NCI-H187 (cell line): ENCODE results near the gene PCBP3.
A peak's percentile ranks its signal among the peaks of the same experiment; 100 is the strongest.
"Not testable (repeated sequence)": the region's sequence is repeated elsewhere in the genome, so short reads cannot be mapped to it uniquely, and the experiment has no call there.

ENCODE experiments used
- DNase-seq, 2 experiments: peaks; one replicate each; lab custom pipeline; 2025; lab: John Stamatoyannopoulos, UW

Gene PCBP3

DNA sequence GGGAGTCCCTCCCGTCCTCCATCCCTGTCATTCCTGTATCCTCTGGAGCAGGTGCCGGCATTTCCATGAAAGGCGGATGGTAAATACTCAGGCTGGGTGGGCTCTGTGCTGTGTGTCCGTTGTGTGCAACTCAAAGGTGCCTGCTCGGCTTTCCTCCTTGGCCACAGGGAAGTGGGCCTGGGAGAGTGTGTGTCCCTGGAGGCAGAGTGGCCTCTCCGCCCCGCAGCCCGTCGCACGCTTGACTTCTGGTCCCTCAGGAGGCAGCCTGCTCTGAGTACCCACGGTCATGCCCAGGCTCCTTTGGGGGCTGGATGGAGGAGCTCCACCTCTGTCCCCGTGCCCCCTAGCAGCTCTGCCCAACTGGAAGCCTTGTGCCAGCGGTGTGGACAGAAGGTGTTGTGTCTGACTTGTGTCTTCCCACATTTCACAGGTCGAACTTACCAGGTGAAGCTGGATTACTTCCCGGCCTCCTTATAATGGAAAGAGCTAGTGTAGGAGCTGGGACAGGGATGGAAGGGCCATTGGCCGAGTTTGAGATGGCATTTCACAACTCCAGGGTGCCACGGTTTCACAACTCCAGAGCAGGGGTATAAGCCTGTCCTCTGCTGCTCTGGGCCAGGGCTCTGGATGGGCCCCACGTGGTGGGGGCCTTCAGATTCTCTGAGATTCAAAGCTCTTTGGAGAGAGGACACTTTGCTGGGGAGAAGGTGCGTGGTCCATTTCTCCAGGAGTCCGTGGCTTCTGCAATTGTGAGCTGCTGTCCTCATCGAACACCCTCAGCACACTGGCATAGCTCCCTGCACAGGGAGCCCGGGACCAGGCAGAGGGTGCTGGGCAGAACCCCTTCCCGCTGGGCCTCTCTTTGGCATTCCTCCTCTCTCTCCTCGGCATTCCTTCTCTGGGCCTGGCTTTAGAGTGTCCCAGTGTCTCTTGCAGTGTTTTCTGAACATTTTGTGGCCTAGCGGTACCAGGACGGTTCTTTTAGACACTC is 185.3 kb downstream of the PCBP3 start:
- DNase-seq: no peak

DNA sequence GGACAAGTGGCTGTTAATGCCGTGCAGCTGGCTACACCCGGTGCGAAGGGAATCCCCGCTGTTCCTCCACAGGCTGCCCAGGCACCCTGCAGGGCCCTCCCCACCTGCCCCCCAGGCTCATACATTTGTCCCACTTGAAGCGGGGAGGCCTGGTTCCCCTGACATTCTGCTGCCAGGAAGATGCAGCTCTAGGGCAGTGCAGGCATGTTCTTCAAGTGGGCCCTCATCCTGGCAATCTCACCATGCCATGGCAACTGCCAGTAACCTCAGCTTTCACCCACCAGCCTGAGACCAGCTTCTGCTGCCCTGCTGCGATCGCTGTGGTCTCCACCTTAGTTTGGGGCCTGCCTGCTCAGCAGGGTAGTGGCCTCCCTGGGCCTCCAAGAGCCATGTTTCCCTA is 186.1 kb downstream of the PCBP3 start:
- no peak for DNase-seq

DNA sequence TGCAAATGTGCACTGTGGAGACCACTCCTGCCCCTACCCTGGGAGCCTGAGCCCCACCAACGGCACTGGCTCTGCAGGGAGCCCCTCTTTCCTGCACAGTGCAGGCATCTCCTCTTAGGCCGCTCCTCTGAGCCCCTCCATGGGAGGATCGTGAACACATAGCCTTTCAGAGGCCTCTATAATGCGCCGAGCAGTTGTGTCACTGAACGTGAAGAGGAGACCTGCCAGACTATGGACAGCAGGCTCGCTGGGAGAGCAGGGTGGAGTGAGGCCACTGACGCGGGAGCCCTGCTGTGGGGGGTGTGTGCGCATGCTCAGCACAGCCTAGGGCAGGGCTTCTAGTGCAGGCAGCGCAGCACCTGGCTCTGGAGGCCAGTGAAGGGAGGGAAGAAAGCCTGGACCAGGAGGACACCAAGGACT is 186.7 kb downstream of the PCBP3 start:
- DNase-seq: peak in 1 of 2 experiments; percentile 19

DNA sequence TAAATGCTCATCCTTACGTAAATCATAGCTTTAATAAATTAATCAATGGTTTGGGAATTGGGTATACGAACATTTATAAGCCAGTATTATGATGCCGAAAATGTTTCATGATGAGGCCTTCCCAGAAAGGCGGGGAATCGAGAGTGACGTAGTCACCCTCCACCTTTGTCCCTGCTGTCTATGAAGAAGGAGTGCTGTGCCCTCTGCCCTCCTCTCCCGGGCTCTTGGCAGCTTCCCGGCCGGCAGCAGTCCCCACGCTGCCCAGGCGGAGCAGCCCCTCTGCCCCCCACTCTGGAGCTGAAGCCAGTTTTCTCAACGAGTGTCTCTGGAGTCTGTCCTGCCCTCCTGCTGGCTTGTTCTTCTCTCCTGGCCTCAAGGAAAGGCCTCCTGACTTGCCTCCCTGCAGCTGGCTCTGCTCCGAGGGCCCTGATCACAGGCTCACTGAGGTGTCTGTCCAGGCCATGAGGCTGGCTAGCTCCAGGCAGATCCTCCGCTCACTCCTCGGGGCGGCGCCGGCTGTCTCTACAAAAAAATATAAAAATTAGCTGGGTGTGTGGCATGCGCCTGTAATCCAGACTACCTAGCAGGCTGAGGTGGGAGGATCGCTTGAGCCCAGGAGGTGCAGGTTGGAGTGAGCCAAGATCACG is 187.3 kb downstream of the PCBP3 start:
- DNase-seq: no peak

DNA sequence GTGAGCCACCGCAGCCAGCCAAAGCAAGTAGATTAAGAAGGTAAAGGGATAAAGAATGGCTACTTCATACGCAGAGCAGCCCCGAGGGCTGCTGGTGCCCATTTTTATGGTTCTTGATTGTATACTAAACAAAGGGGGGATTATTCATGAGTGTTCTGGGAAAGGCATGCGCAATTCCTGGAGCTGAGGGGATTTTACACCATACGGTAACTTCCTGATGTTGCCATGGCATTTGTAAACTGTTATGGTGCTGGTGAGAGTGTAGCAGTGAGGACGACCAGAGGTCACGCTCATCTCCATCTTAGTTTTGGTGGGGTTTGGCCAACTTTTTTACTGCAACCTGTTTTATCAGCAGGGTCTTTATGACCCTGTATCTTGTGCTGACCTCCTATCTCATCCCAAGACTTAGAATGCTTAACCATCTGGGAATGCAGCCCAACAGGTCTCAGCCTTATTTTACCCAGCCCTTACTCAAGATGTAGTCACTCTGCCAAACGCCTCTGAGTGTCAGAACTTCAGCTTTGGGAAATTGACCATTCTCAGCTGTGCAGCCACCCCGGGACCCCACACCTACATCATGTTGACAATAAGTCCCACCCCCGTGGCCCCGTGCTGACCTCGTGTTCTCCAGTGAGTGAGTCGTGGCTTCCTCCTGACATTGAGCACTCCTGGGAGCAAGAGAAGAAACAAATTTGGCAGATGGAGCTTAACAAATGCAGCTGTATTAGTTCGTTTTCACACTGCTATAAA is 188.6 kb downstream of the PCBP3 start:
- DNase-seq: no peak

DNA sequence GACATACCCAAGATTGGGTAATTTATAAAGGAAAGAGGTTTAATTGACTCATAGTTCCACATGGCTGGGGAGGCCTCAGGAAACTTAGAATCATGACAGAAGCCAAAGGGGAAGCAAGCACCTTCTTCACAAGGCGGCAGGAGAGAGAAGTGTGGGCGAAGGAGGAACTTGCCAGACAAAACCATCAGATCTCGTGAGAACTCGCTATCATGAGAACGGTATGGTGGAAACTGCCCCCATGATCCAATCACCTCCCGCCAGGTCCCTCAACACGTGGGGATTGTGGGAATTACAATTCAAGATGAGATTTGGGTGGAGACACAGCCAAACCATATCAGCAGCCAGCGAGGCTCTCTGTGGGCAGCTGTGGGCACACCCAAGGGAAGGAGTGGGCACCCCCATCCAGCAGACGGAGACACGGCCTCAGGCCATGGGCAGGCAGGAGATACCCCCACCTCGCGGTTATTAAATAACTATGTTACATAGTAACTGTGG is 189.3 kb downstream of the PCBP3 start:
- DNase-seq: not testable (repeated sequence)

DNA sequence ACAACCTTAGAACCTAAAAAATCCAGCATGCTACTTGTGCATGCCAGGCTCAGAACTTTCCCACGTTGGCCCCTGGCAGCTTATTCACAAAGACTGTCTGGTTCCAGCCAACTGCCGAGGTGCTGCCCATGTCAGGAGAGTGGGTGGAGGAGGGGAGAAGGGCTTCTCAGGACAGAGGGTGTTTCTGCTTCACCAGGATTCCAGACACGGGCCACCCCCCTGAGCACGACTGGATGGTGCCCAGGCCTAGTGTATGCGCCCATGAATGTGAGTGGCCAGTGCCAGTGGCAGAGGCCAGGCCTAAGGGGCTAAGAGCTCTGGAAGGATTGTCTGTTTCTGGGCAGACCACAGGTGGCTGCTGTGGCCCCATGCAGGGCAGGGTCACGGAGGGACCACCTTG is 189.9 kb downstream of the PCBP3 start:
- no peak for DNase-seq

DNA sequence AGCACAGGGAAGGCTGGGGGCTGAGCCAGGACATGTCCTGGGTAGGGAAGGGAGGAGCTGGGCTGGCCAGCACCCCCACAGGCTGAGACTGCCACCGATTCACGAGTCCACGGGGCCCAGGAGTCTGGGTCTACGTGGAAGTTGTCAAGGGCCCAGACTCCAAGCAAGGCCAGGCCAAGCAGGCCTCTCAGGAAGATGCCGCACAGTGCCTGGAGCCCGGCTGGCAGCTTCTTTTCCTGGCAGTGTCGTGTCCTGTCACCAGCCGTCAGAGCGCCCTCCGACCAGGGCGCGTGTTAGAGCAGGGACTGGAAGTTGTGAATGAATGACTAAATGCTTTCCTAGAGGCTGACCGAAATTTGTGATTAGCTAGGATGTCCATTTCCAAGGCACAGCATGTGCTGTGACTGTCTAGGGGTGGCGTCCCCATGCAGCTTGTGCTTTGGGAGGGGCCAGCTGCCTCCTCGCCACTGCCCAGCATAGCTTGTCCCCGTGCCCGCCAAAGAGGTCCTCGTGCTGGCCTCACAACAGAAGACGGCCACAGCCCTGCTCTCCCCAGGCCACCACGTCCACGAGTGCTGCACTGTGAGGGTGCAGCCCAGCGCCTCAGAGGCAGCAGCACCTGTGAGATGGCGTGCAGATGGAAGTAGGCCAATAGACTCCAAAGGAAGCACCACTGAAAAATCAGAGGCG is 190.6 kb downstream of the PCBP3 start:
- no peak for DNase-seq

DNA sequence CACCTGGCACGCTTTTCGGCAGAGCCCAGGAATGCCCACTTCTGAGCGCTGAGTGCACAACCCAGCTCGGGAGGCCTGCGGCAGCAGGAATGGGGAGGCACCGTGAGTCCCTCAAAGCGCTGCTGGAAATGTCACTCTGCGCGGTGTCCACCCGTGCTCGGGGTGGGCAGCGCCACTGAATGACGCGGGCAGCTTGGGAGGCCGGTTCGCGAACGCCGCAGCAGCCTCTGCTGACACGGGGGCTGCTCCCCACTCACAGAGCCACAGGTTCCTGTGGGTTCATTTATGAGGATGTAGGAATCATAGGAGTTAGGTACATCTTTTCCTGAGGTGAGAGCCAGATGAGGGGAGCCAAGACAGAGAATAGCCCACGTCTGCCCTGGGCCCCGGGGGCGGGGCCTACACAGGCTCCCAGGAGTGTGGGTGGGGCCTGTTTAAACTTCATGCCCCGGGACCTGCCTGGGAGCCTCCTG is 191.3 kb downstream of the PCBP3 start:
- no peak for DNase-seq

DNA sequence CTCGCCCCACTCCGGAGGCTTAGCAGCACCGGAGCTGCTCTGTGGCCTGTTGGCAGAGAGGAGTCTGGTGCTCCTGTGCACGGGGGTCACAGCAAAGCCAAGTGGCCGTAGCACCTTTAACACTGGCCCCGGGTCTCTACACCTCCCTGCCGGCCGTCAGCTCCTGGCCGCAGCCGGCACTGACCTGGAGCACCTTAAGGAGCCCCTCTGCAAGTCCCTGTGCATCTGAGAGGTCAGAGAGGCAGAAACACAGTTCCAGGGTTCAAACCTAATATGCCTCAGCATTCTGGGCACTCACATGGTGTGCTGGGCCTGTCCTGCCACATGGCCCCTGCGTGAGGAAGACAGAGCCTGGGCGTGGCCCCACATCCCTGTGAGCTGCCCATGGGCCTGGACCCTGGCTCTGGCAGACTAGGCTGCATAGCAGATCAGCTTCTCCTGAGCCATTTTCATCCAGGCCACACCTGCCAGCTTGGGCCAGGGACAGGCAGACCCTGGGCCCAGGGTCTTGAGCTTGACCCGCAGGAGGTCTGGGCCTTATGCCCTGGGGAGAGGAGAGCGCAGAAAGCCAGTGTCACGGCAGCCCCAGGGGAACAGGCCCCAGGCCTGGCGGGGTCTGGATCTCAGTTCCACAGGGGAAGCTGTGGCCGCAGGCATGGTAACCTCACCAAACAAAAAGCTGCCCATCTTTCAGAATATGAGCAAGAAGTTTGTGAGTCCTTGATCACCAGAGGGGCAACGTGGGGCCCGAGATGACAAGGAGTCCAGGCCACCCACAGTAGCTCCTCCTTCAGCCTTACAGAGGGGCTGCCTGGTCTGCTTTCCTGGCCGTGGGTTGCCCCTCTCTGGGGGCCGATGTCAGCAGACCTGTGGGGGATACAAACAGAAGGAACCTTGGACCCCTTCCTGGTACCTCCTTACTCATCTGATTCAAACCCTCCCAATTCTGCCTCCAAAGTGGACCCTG is 192.1 kb downstream of the PCBP3 start:
- DNase-seq: no peak

DNA sequence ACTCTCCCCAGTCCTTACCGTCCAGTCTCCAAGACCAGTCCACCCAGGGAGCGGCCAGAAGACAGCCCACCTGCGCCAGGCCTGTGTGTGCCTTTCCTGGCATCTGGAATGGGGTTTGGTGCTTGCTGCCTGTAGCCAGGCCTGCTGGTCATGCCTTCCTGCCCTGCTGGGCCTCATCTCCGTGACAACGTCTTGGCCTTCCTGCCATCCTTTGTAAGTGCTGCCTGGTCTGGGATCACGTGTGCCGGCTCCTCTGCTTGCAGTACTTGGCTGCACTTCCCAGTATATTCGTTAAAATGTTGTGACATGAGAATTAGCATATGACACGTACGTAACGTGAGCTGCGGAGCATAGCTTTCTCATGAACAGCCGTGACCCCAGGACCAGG is 192.7 kb downstream of the PCBP3 start:
- no peak for DNase-seq

DNA sequence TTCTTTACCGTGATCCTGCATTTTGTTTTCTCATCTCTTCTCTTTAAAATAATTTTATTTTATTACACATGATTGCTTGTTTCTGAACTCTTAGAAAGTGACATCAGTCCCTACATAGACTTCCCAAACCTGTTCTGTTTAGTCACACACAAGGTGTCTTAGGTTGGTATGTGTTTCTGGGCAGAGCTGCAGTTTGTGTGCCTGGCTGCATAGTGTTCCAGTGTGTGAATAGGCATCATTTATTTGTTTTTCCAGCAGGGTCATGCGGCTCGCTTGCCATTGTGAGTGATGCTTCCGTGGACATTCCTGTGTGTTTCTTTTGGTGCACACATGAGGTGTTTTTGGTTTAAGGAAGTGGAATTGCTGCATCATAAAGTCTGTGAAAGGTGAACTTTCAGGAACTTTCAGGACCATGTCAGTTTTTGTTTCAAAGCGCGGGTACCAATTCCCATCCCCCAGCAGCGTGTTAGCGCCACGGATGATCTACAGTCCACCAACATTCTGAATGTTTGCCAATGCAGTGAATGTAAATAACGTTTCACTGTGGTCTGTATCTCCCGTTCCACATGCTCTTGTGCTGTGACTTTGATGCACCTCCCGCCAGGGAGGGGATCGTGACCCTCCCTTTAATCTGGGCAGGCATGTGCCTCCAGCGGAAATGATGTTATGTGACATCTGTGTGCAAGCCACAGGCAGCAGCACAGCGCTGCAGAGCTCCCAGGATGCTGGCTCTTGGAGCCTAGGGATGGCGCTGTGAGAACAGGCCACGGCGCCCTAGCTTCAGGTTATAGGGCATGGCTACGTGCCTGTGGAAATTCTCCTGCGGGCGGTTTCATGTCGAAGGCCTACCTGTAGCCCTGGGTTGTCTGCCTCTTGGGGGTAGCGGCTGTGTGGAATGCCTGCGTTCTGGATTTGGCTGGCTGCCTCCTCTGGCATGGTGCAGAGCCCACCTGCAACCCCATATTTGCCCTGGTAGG is 193.5 kb downstream of the PCBP3 start:
- DNase-seq: no peak

DNA sequence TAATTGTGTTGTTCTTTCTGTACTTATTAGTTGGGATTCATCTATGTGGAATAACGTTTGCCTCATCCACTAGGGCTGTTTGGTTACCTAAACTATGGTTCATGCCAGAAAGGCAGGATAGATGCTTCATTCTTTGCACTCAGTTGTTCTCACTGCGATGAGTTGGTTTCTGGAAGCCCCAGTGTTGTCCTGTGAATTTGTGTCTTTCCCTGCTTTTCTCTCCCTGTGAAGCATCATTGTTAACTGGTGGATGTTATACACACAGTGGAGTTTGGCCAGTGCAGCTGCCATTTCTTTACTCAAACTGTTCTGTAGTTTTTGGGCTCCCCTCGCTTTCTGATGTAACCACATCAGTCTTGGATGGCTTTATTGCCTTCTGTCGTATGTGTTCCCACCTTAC is 194.4 kb downstream of the PCBP3 start:
- DNase-seq: no peak

DNA sequence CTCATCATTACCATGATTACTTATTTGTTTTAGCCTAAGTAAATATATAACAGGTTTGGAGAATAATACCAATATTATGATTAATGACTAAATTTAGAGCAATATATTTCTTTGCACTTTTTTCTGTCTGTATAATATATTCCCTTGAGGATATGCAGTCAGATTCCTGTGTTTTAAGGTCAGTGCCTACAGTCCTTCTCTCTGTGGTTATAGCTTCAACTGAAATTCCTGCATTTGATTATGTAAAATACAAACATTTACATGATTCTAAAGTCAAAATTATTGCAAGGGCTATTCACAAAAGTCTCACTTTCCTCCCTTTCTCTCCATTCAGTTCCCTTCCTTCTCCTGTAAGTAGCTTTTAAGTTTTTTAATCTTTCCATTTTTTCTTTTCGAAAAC is 195.1 kb downstream of the PCBP3 start:
- DNase-seq: no peak

DNA sequence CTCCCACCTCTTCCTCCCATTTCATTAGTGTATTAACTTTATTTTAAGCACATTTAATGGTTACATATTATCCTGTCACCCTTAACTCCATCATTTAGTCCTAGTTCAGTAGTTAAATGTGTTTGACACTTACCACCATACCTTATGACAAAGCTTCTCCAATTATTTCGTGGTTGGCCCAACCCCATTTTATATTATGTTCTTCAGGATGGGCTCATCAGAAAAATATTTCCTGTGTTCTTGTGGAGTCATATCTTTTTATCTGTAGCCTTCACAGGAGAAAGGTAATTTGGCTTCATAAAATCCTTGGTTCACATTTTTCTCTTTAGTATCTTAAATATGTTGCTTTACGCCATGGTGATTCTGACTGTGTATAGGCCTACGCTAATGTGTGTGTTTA is 195.7 kb downstream of the PCBP3 start:
- DNase-seq: no peak

DNA sequence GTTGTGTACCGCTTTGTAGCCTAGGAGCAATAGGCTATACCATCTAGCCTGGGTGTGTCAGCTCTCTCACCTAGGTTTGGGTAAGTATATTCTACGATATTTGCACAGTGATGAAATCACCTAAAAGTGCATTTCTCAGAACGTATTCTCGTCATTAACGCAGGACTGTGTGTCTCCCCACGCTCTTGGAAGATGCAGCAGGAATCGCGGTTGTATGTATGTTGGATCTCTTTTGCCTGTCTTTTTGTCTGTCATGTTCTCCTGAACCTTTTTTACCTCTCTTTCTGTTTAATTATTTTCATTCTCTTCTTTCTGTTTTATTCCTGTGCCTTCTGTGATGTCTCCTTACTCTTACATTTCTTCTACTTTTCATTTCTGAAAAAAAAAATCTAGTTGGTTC is 197.5 kb downstream of the PCBP3 start:
- DNase-seq: no peak

DNA sequence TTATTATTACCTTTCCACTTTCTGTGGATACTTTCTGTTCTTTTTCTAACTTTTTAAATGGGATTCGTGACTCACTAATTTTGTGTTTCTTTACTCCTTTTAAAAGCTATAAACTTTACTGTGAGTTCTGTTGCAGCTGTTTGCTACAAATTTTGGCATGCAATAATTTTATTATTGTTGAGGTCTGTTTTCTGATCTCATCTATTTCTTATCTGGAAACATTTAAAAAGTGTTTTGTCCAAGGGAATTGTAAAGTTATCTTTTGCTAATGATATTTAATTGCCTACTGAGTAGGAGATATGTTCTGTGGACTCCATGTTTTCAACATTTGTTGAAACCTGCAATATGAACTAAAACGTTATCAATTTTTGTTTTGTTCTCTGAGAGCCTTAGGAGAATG is 199.9 kb downstream of the PCBP3 start:
- DNase-seq: no peak

DNA sequence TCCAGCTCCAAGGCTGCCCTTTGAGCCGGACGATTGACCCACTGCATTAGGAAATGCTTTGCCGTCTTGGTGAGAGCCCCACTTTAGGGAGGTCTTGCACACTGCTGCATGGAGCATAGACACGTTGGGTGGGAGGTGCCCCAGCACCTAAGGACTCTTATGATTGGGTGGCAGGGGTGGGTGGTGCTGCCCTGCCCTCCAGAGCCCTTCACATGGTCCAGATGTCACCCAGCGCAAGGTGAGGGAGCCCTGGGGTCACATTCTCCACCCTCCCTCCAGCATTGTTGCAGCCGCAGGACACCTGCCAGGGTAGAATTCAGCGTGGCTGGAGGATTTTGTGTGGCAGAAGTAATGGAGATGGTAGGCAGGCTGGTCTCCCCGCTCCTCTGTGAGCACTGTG is 200.7 kb downstream of the PCBP3 start:
- DNase-seq: no peak

DNA sequence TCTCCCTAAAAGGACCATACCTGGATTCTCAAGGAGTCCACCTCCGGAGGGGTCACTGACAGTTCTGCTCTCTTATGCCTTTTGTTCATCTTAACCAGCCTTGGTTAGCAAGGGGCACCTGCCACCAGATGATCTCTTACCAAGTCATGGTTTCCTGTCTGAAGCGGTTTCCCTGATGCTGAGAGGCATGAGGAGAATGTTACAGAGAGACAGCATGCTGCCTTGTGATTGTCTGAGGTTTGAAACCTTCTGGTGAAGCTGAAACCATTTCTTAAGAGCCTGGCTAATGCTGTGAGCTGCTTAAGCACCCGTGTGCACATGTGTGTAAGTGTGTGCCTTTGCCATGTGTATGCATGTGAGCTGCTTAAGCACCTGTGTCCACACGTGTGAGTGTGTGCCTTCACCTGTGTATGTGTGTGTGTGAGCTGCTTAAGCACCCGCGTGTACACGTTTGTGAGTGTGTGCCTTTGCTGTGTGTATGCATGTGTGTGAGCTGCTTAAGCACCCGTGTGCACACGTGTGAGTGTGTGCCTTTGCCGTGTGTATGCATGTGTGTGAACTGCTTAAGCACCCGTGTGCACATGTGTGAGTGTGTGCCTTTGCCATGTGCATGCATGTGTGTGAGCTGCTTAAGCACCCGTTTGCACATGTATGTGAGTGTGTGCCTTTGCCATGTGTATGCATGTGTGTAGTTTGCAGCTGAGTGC is 201.7 kb downstream of the PCBP3 start:
- no peak for DNase-seq
